K562 (cell line): Measurements from ENCODE around the gene ID2. TPM values are rescaled to one million over a fixed set of nuclear protein-coding genes. Genes with fewer than 3 reads are reported as not detected.

Source experiments
- ASH1L ChIP-seq: fragments of 450-650 bp; IDR thresholded peaks from 2 replicates; pipeline ENCODE4 v1.6.1; 2018; ENCODE audit warnings: borderline replicate concordance, mild to moderate bottlenecking, low read depth; ENCODE audit not compliant: partially characterized antibody
- ELF2 ChIP-seq: fragments of 250-450 bp; sonication (Bioruptor Pico); IDR thresholded peaks from 2 replicates; pipeline ENCODE4 v1.5.0; 2021; ENCODE audit warnings: mild to moderate bottlenecking
- ETV5 ChIP-seq: sonication (generic); formaldehyde crosslinking; IDR thresholded peaks from 2 replicates; pipeline ENCODE4 v1.4.0; 2020; ENCODE audit warnings: low read depth, mild to moderate bottlenecking, missing genetic modification reagents
- HDAC1 ChIP-seq, 2 experiments: fragments of 450-650 bp; IDR thresholded peaks; 2 replicates each; pipeline ENCODE4 v1.6.1; 2016 to 2017; ENCODE audit warnings: inconsistent platforms in 1 of 2, mild to moderate bottlenecking in 1 of 2, moderate library complexity in 1 of 2
- HOXB6 ChIP-seq: fragments of 250-450 bp; sonication (Bioruptor Pico); IDR thresholded peaks from 2 replicates; pipeline ENCODE4 v1.5.1; 2022; ENCODE audit warnings: mild to moderate bottlenecking, borderline replicate concordance
- ILK ChIP-seq: fragments of 450-650 bp; IDR thresholded peaks from 2 replicates; pipeline ENCODE4 v1.6.1; 2016; ENCODE audit warnings: missing genetic modification characterization, low read depth, mild to moderate bottlenecking, missing compliant biosample characterization, moderate library complexity, borderline replicate concordance
- L3MBTL2 ChIP-seq: fragments of 450-650 bp; IDR thresholded peaks from 2 replicates; pipeline ENCODE4 v1.6.1; 2016; ENCODE audit warnings: mild to moderate bottlenecking, moderate library complexity
- MXD1 ChIP-seq: fragments of 250-450 bp; sonication (Bioruptor Pico); IDR thresholded peaks from 2 replicates; pipeline ENCODE4 v1.8.0; 2021; ENCODE audit warnings: borderline replicate concordance, mild to moderate bottlenecking, moderate library complexity; ENCODE audit not compliant: poor library complexity, severe bottlenecking
- NUFIP1 ChIP-seq: fragments of 450-650 bp; IDR thresholded peaks from 2 replicates; pipeline ENCODE4 v1.6.1; 2018; ENCODE audit not compliant: partially characterized antibody
- POLR2AphosphoS5 ChIP-seq: IDR thresholded peaks from 2 replicates; pipeline ENCODE4 v1.6.1; 2011; ENCODE audit warnings: mild to moderate bottlenecking, low read depth, low read length, moderate library complexity; ENCODE audit not compliant: control insufficient read depth, insufficient read depth
- PYGO2 ChIP-seq: fragments of 450-650 bp; IDR thresholded peaks from 2 replicates; pipeline ENCODE4 v1.6.1; 2016; ENCODE audit warnings: mild to moderate bottlenecking, missing genetic modification characterization, moderate library complexity, missing compliant biosample characterization
- RAD51 ChIP-seq: fragments of 450-650 bp; IDR thresholded peaks from 2 replicates; pipeline ENCODE4 v1.7.1; 2016; ENCODE audit warnings: low read depth, mild to moderate bottlenecking, borderline replicate concordance
- SAFB2 ChIP-seq: fragments of 200-400 bp; formaldehyde crosslinking; IDR thresholded peaks from 2 replicates; pipeline ENCODE4 v1.6.1; 2018; ENCODE audit warnings: borderline replicate concordance, low read length, low read depth, moderate library complexity; ENCODE audit not compliant: severe bottlenecking
- SIN3B ChIP-seq: fragments of 450-650 bp; IDR thresholded peaks from 2 replicates; pipeline ENCODE4 v1.6.1; 2017; ENCODE audit warnings: low read depth, mild to moderate bottlenecking, moderate library complexity
- SREBF2 ChIP-seq: sonication (generic); formaldehyde crosslinking; IDR thresholded peaks from 2 replicates; pipeline ENCODE4 v1.4.0; 2020; ENCODE audit warnings: mild to moderate bottlenecking, missing genetic modification reagents
- SRF ChIP-seq, 2 experiments: fragments of 250-450, 450-650 bp in 1 of 2; sonication (Bioruptor Pico) in 1 of 2; sonication (generic) in 1 of 2; formaldehyde crosslinking; IDR thresholded peaks; 2 replicates each; pipeline versions ENCODE4 v1.5.0 to v1.5.1; 2020 to 2022; ENCODE audit warnings: mild to moderate bottlenecking in 1 of 2, missing genetic modification reagents in 1 of 2
- SRSF7 ChIP-seq: fragments of 200-400 bp; formaldehyde crosslinking; optimal IDR thresholded peaks from 2 replicates; pipeline ENCODE3; 2017; ENCODE audit warnings: mild to moderate bottlenecking, low read depth, low read length
- TARDBP ChIP-seq: fragments of 450-650 bp; IDR thresholded peaks from 2 replicates; pipeline ENCODE4 v1.6.1; 2016
- ZBTB26 ChIP-seq: fragments of 450-650 bp; formaldehyde crosslinking; IDR thresholded peaks from 2 replicates; pipeline ENCODE4 v1.4.0; 2022; ENCODE audit warnings: missing genetic modification characterization
- ZBTB33 ChIP-seq: sonication (generic); formaldehyde crosslinking; IDR thresholded peaks from 2 replicates; pipeline ENCODE4 v1.8.1; 2023; ENCODE audit warnings: mild to moderate bottlenecking, missing genetic modification reagents
- ZC3H8 ChIP-seq: fragments of 450-650 bp; IDR thresholded peaks from 2 replicates; pipeline ENCODE4 v1.6.1; 2017
- ZFP1 ChIP-seq: fragments of 450-650 bp; formaldehyde crosslinking; IDR thresholded peaks from 2 replicates; pipeline ENCODE4 v1.4.0; 2020; ENCODE audit warnings: mild to moderate bottlenecking, mixed read lengths
- ZNF12 ChIP-seq: sonication (generic); formaldehyde crosslinking; IDR thresholded peaks from 2 replicates; pipeline ENCODE4 v1.4.0; 2020; ENCODE audit warnings: mild to moderate bottlenecking, missing genetic modification reagents
- polyA plus RNA-seq, 8 experiments: library from polyadenylated mRNA; depleted of rRNA in 4 of 8; stranded (reverse) in 5 of 8; unstranded in 3 of 8; fragments of >200 nt; fragmentation: Nextera tagmentation in 2 of 8; fragmentation: Illumina TruSeq in 1 of 8; extraction: Ambion mirVana in 2 of 8; extraction: Trizol in 1 of 8; gene quantifications; 2 replicates each; pipeline versions ENCODE4 v1.2.1 to v1.2.3, GENCODE V29; 2011 to 2014; ENCODE audit warnings: inconsistent platforms in 1 of 8, missing spikeins in 1 of 8
- total RNA-seq, 7 experiments: library from RNA; depleted of rRNA in 6 of 7; stranded (reverse); fragments of >200 nt in 6 of 7; fragmentation: Illumina TruSeq in 2 of 7; extraction: Trizol in 2 of 7; gene quantifications; 2 replicates each; pipeline versions ENCODE4 v1.2.1 to v1.2.3, GENCODE V29; 2011 to 2021; ENCODE audit warnings: low replicate concordance in 1 of 7

ID2 gene
- total and polyA plus RNA-seq, 9 of the 15 experiments (the other 6 are each of a cell fraction or from before 2014, with no cell fraction given), result 8.0 to 35.7 (median 16.6) TPM

GRCh38 chr2:8681786-8682692, at the start of gene ID2 (continued):
- TF ChIP-seq ZBTB33 (CRISPR knock-in tag), result peak; percentile 54; the same call in 1 of the 2 replicates
- no peak for TF ChIP-seq HOXB6 (CRISPR knock-in tag)
- TF ChIP-seq ZNF12 (CRISPR knock-in tag), result no peak
- peak; percentile 96 for TF ChIP-seq ELF2 (CRISPR knock-in tag)
- TF ChIP-seq TARDBP, result no peak
- TF ChIP-seq SRSF7, result no peak
- TF ChIP-seq PYGO2 (tag), result no peak
- no peak for TF ChIP-seq NUFIP1
- no peak for TF ChIP-seq SAFB2
- no peak for TF ChIP-seq SIN3B
- peak; percentile 94 for TF ChIP-seq POLR2AphosphoS5
- TF ChIP-seq ZFP1 (CRISPR knock-in tag), result 0 out of 2 replicates have a peak, but pooled peaks have one; percentile 48
- TF ChIP-seq ZBTB26 (CRISPR knock-in tag), result peak; percentile 92; the same call in 1 of the 2 replicates
- no peak for TF ChIP-seq SREBF2 (CRISPR knock-in tag)
- TF ChIP-seq ETV5 (CRISPR knock-in tag), result no peak
- peak; percentile 87 for TF ChIP-seq ASH1L
- peak; percentile 44; the same call in 1 of the 2 replicates for TF ChIP-seq L3MBTL2
- TF ChIP-seq ZC3H8, result no peak
- no peak for TF ChIP-seq RAD51
- TF ChIP-seq MXD1 (CRISPR knock-in tag), result no peak
- TF ChIP-seq ILK (tag), result no peak
- peak in 1 of 2 experiments; percentile 61; a peak in 2 of 4 replicates for TF ChIP-seq HDAC1 (IDR thresholded peaks at IDR 0.05)
- peak in 1 of 2 experiments; percentile 67; a peak in 1 of 4 replicates for TF ChIP-seq SRF (CRISPR knock-in tag; IDR thresholded peaks at IDR 0.05)
